ENCODE results near the gene TBC1D22A.

GRCh38 chr22:47018010-47018910 lies 255.8 kb downstream of the TBC1D22A start:
- TF ChIP-seq CTCF (IDR thresholded peaks at IDR 0.05; ENCODE audit: low read depth, low read length) (no peak), EZH2phosphoT487 (IDR thresholded peaks at IDR 0.05; ENCODE audit: low read depth) (no peak)

All from OCI-LY3 (cell line).